ENCODE data around the gene PAXIP1.

- TF ChIP-seq CTCF (IDR thresholded peaks at IDR 0.05) (no peak), POLR2A (IDR thresholded peaks at IDR 0.05) (no peak), EP300 (IDR thresholded peaks at IDR 0.05) (no peak)
Observed at GRCh38 chr7:154919344-154920225, 83.3 kb downstream of the PAXIP1 start.

Measured in ovary (tissue), 3 donors.